KMS-11 (cell line): ENCODE results near the gene LRRC43.

Experiments used
- H2AFZ ChIP-seq: fragments of 200-600 bp; sonication (generic); 2 replicates; pipeline ENCODE4 v1.6.1; 2016; ENCODE audit warnings: antibody characterized with exemption, mixed run types, low read depth
- H3K27ac ChIP-seq: fragments of 200-600 bp; sonication (generic); 2 replicates; pipeline ENCODE4 v1.6.1; 2016; ENCODE audit warnings: mild to moderate bottlenecking, mixed run types
- H3K27me3 ChIP-seq: fragments of 200-600 bp; sonication (generic); 2 replicates; pipeline ENCODE4 v1.6.1; 2017; ENCODE audit warnings: mild to moderate bottlenecking, low read depth, mixed run types, moderate library complexity; ENCODE audit not compliant: insufficient read depth
- H3K36me3 ChIP-seq: fragments of 200-600 bp; sonication (generic); 2 replicates; pipeline ENCODE4 v1.6.1; 2017; ENCODE audit warnings: mild to moderate bottlenecking, mixed run types; ENCODE audit not compliant: insufficient read depth
- H3K4me1 ChIP-seq: fragments of 200-600 bp; sonication (generic); 2 replicates; pipeline ENCODE4 v1.6.1; 2016; ENCODE audit warnings: mild to moderate bottlenecking, low read depth, mixed run types; ENCODE audit not compliant: poor library complexity, severe bottlenecking
- H3K4me2 ChIP-seq: fragments of 200-600 bp; sonication (generic); 2 replicates; pipeline ENCODE4 v1.7.0; 2016; ENCODE audit warnings: mild to moderate bottlenecking, mixed run types
- H3K4me3 ChIP-seq: fragments of 200-600 bp; sonication (generic); IDR thresholded peaks from 2 replicates; pipeline ENCODE4 v1.6.1; 2017; ENCODE audit warnings: low read depth, low read length, mixed read lengths; ENCODE audit not compliant: insufficient read depth
- H3K79me2 ChIP-seq: fragments of 200-600 bp; sonication (generic); 2 replicates; pipeline ENCODE4 v1.6.1; 2016; ENCODE audit warnings: low read depth, mixed run types; ENCODE audit not compliant: insufficient read depth
- H3K9ac ChIP-seq: fragments of 200-600 bp; sonication (generic); 2 replicates; pipeline ENCODE4 v1.6.1; 2016; ENCODE audit warnings: mild to moderate bottlenecking, mixed run types
- H4K20me1 ChIP-seq: fragments of 200-600 bp; sonication (generic); 2 replicates; pipeline ENCODE4 v1.6.1; 2016; ENCODE audit warnings: mild to moderate bottlenecking, mixed run types; ENCODE audit not compliant: insufficient read depth
- TF ChIP-seq, protein P1 (sequence below): fragments of 200-600 bp; sonication (generic); conservative IDR thresholded peaks from 2 replicates; pipeline ENCODE4 v1.6.1; 2017; ENCODE audit warnings: low read depth, mild to moderate bottlenecking, antibody characterized with exemption, low read length, moderate library complexity, mixed read lengths

The LRRC43 gene

DNA sequence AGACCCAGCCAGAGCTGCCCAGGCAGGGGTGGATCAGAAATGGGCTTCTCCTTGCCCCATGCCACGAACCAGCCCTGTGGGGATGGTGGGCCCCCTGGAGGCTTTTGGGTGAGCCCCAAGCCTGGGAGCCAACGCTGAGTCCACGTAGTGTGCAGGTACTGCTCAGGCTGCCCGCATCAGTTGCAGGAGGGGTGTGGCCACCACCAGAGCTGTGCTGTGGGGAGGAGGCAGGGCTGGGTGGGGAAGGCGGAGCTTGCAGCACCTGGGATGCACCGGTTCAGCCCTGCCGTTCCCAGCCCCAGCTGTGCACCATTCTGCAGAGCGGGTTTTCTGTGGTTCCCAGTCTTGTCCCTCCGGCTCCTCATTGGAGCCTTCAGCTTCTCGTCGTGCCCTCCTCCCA is 45.2 kb upstream of the LRRC43 start:
- Histone ChIP-seq H2AFZ (no peak overlapping the region), H3K4me1 (no peaks in the 10 kb centered on the region), H3K4me3 (no peak overlapping the region), H3K4me2 (no peak overlapping the region), H3K9ac (no peak overlapping the region), H3K27ac (no peak overlapping the region), H3K36me3 (no peaks in the 10 kb centered on the region), H3K79me2 (no peaks in the 10 kb centered on the region), H3K27me3 (no peaks in the 10 kb centered on the region), H4K20me1 (no peaks in the 10 kb centered on the region)
- TF ChIP-seq, protein P1, sequence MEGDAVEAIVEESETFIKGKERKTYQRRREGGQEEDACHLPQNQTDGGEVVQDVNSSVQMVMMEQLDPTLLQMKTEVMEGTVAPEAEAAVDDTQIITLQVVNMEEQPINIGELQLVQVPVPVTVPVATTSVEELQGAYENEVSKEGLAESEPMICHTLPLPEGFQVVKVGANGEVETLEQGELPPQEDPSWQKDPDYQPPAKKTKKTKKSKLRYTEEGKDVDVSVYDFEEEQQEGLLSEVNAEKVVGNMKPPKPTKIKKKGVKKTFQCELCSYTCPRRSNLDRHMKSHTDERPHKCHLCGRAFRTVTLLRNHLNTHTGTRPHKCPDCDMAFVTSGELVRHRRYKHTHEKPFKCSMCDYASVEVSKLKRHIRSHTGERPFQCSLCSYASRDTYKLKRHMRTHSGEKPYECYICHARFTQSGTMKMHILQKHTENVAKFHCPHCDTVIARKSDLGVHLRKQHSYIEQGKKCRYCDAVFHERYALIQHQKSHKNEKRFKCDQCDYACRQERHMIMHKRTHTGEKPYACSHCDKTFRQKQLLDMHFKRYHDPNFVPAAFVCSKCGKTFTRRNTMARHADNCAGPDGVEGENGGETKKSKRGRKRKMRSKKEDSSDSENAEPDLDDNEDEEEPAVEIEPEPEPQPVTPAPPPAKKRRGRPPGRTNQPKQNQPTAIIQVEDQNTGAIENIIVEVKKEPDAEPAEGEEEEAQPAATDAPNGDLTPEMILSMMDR, result no peak

DNA sequence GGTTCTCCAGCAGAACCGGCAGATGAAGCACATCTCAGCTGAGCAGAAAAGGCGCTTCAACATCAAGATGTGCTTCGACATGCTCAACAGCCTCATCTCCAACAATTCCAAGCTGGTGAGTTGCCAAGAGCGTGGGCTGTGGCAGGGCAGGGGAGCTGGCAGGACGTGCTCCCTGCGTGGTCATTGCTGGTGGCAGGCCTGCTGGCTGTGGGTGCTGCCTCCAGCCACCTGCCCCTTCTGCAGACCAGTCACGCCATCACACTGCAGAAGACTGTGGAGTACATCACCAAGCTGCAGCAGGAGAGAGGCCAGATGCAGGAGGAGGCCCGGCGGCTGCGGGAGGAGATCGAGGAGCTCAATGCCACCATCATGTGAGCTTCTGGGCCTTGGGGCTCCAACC is 44.7 kb upstream of the LRRC43 start:
- Histone ChIP-seq H3K4me2 (no peak overlapping the region), H3K9ac (no peak overlapping the region), H2AFZ (no peak overlapping the region), H4K20me1 (no peaks in the 10 kb centered on the region), H3K4me1 (no peaks in the 10 kb centered on the region), H3K36me3 (no peaks in the 10 kb centered on the region), H3K27me3 (no peaks in the 10 kb centered on the region), H3K79me2 (no peaks in the 10 kb centered on the region), H3K27ac (no peak overlapping the region), H3K4me3 (no peak overlapping the region)
- TF ChIP-seq, protein P1, result no peak

DNA sequence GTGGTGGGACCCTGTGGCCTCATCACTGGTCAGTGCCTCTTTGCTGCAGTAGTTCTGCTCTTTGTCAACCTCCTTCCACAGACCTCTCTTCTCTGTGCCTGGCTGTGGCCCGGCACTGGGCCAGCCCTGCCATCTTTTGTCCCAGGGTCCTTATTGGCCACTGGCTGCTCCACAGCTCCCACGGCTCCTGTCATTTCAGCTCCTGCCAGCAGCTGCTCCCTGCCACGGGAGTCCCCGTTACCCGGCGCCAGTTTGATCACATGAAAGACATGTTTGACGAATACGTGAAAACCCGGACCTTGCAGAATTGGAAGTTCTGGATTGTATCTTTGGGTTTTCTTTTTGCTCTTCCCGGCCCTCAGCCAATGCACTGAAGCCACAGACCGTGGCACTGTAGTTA is 44.3 kb upstream of the LRRC43 start:
- no peaks in the 10 kb centered on the region for H3K27me3 ChIP-seq
- no peaks in the 10 kb centered on the region for H3K4me1 ChIP-seq
- H3K79me2 ChIP-seq, result no peaks in the 10 kb centered on the region
- no peak overlapping the region for H2AFZ ChIP-seq
- H4K20me1 ChIP-seq, result no peaks in the 10 kb centered on the region
- TF ChIP-seq, protein P1, result no peak
- no peaks in the 10 kb centered on the region for H3K36me3 ChIP-seq
- H3K4me2 ChIP-seq, result no peak overlapping the region
- H3K27ac ChIP-seq, result no peak overlapping the region
- no peak overlapping the region for H3K4me3 ChIP-seq
- no peak overlapping the region for H3K9ac ChIP-seq

DNA sequence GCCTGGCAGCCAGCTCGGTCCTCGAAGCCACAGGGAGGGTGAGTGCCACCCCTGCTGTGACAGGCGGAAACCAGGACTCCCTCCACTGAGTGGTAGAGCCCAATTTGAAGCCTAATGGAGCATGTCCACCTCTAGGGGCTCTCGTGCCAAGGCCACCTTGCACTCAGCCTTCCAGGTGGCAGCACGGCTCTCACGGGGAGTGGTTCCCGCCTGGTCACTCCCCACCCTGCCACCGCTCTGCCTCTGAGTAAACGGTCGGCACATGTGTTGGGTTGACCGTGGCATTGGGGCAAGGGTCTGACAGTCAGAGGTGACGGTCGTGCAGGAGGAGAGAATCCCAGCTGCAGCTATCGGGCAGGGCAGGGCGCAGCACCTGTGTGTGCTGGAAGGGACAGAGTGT is 43.7 kb upstream of the LRRC43 start:
- Histone ChIP-seq H3K27me3 (no peaks in the 10 kb centered on the region), H3K27ac (no peak overlapping the region), H3K36me3 (no peaks in the 10 kb centered on the region), H4K20me1 (no peaks in the 10 kb centered on the region), H3K79me2 (no peaks in the 10 kb centered on the region), H3K4me2 (no peak overlapping the region), H2AFZ (no peak overlapping the region), H3K4me1 (no peaks in the 10 kb centered on the region), H3K4me3 (no peak overlapping the region), H3K9ac (no peak overlapping the region)
- TF ChIP-seq, protein P1, result no peak

DNA sequence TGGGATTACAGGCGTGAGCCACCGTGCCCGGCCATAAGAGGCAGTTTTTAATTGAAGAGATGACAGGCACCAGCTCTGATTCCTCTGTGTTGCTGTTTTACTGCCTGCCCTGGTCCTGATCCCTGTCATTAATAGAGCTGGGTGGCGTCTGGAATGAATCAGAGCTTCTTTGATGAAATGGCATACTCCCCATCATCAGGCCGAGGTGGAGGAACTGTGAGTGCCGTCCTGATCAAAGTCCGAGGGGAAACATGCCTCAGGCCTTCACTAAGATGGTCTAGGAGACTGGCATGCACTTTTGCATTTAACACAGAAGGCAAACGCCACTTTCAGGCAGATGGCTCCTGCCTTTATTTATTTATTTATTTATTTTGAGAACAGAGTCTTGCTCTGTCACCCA is 43.0 kb upstream of the LRRC43 start:
- H3K4me3 ChIP-seq, result no peak overlapping the region
- no peak overlapping the region for H3K9ac ChIP-seq
- H3K36me3 ChIP-seq, result no peaks in the 10 kb centered on the region
- TF ChIP-seq, protein P1, result no peak
- no peaks in the 10 kb centered on the region for H3K79me2 ChIP-seq
- no peak overlapping the region for H3K4me2 ChIP-seq
- no peak overlapping the region for H2AFZ ChIP-seq
- no peak overlapping the region for H3K27ac ChIP-seq
- H3K4me1 ChIP-seq, result no peaks in the 10 kb centered on the region
- H3K27me3 ChIP-seq, result no peaks in the 10 kb centered on the region
- no peaks in the 10 kb centered on the region for H4K20me1 ChIP-seq
